ENCODE measurements around the gene RBM34.

DNA sequence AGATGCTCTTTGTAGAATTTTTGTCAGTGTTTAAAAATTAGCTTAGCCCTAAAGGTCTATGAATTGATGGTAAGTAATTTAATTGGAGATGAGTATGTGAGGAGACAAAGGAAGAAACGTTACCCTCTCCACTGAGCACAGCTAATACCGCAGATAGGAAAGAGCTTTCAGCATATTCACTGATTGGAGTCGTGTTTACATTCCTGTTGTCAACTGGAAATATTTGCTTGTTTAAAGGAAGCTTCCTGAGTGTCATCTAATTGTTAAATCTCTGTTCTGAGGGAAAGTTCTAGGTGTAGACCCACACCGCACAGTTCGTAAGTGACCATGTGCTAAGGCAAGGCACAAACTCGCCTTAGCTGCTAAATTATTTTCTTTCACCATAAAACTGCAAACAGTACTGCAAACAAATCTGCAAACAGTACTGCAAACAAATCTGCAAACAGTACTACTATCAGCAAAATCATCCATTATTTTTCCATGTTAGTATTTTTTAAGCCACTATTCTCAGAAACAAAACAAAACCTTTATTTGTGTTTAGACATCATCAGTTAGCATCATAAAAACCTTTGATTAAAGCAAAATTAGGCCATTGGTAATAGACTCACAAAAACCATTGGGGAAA is 65.0 kb downstream of the RBM34 start:
- TF ChIP-seq, protein P1, sequence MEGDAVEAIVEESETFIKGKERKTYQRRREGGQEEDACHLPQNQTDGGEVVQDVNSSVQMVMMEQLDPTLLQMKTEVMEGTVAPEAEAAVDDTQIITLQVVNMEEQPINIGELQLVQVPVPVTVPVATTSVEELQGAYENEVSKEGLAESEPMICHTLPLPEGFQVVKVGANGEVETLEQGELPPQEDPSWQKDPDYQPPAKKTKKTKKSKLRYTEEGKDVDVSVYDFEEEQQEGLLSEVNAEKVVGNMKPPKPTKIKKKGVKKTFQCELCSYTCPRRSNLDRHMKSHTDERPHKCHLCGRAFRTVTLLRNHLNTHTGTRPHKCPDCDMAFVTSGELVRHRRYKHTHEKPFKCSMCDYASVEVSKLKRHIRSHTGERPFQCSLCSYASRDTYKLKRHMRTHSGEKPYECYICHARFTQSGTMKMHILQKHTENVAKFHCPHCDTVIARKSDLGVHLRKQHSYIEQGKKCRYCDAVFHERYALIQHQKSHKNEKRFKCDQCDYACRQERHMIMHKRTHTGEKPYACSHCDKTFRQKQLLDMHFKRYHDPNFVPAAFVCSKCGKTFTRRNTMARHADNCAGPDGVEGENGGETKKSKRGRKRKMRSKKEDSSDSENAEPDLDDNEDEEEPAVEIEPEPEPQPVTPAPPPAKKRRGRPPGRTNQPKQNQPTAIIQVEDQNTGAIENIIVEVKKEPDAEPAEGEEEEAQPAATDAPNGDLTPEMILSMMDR (IDR thresholded peaks at IDR 0.05): no peak
- no peak for TF ChIP-seq POLR2AphosphoS5 (IDR thresholded peaks at IDR 0.05)
- TF ChIP-seq POLR2A (IDR thresholded peaks at IDR 0.05): no peak

Measured in transverse colon (tissue), 4 donors.